A673 (cell line): ENCODE measurements around the gene CLK3. TPM values are rescaled to one million over a fixed set of nuclear protein-coding genes. Genes with fewer than 3 reads are reported as not detected.

Experiments used
- BruUV-seq: library from RNA; stranded (reverse); fragments of 400-500 nt; replicated peaks from 2 replicates; lab custom pipeline; 2021; lab: Mats Ljungman, UMichigan
- CTCF ChIA-PET: fragments of 300-600 bp; sonication (Branson Sonifier 250); formaldehyde crosslinking; loops from one replicate; lab custom pipeline; 2022; ENCODE audit warnings: antibody characterized with exemption; lab: Charles Lee
- POLR2A ChIA-PET: fragments of 300-600 bp; sonication (Branson Sonifier 250); formaldehyde crosslinking; loops from one replicate; lab custom pipeline; 2022; ENCODE audit warnings: antibody characterized with exemption; ENCODE audit not compliant: low non-redundant PET; lab: Charles Lee
- DNase-seq: peaks from one replicate; pipeline ENCODE4 v3.0.0-alpha.2; 2015; ENCODE audit warnings: low spot score
- H3K27ac ChIP-seq: fragments of 200-600 bp; sonication (generic); 2 replicates; pipeline ENCODE4 v1.5.1; 2016; ENCODE audit warnings: mixed run types, low read depth, mild to moderate bottlenecking, mixed read lengths, antibody characterized with exemption, low read length; ENCODE audit not compliant: poor library complexity, severe bottlenecking
- H3K27me3 ChIP-seq: fragments of 200-600 bp; sonication (generic); replicated peaks from 2 replicates; pipeline ENCODE4 v1.6.1; 2017; ENCODE audit warnings: mixed run types, low read depth, mild to moderate bottlenecking, mixed read lengths, antibody characterized with exemption, low read length; ENCODE audit not compliant: insufficient read depth, poor library complexity
- H3K36me3 ChIP-seq: fragments of 200-600 bp; sonication (generic); 2 replicates; pipeline ENCODE4 v1.6.1; 2016; ENCODE audit warnings: mixed run types, mild to moderate bottlenecking, mixed read lengths, antibody characterized with exemption, low read length; ENCODE audit not compliant: insufficient read depth, poor library complexity, severe bottlenecking
- H3K4me1 ChIP-seq: fragments of 200-600 bp; sonication (generic); 2 replicates; pipeline ENCODE4 v1.6.1; 2017; ENCODE audit warnings: mixed run types, mild to moderate bottlenecking, mixed read lengths, antibody characterized with exemption, low read length; ENCODE audit not compliant: insufficient read depth, poor library complexity, severe bottlenecking
- H3K4me3 ChIP-seq: fragments of 200-600 bp; sonication (generic); 2 replicates; pipeline ENCODE4 v1.5.1; 2016; ENCODE audit warnings: low read depth, mixed run types, mild to moderate bottlenecking, mixed read lengths, low read length; ENCODE audit not compliant: poor library complexity, severe bottlenecking
- H3K9me3 ChIP-seq: fragments of 200-600 bp; sonication (generic); 2 replicates; pipeline ENCODE4 v1.6.1; 2016; ENCODE audit warnings: mixed run types, low read depth, mild to moderate bottlenecking, mixed read lengths, antibody characterized with exemption, low read length; ENCODE audit not compliant: poor library complexity, severe bottlenecking
- CTCF ChIP-seq: fragments of 300-800, 200-600 bp; sonication (generic); conservative IDR thresholded peaks from 2 replicates; pipeline ENCODE4 v1.5.1; 2017; ENCODE audit warnings: low read depth, mild to moderate bottlenecking, antibody characterized with exemption, low read length, moderate library complexity, mixed read lengths
- EZH2 ChIP-seq: fragments of 200-600 bp; sonication (generic); IDR thresholded peaks from 2 replicates; pipeline ENCODE4 v1.6.1; 2017; ENCODE audit warnings: borderline replicate concordance, low read depth, mild to moderate bottlenecking, mixed read lengths, antibody characterized with exemption, low read length; ENCODE audit not compliant: poor library complexity, severe bottlenecking
- intact Hi-C: fragments of 100-400 bp; cut with micrococcal nuclease; formaldehyde crosslinking; loops from one replicate; pipeline ENCODE4 v1.10.0; 2022; ENCODE audit not compliant: unreplicated experiment
- total RNA-seq: library from RNA; stranded (reverse); gene quantifications from 2 replicates; pipeline ENCODE4 v1.2.3, GENCODE V29; 2021

Gene CLK3
- total RNA-seq, 1 experiment from 2014 or later = 66.8 TPM

GRCh38 chr15:74611834-74612233 is 3.8 kb upstream of the CLK3 start:
- Histone ChIP-seq H3K9me3 (no peaks in the 10 kb centered on the region), H3K27ac (no peak overlapping the region), H3K36me3 (no peaks in the 10 kb centered on the region), H3K4me1 (peaks cover 7% of the 10 kb centered on the region), H3K4me3 (no peak overlapping the region), H3K27me3 (no peaks in the 10 kb centered on the region)
- intact Hi-C loops = no loop called here
- DNase-seq = no peak
- POLR2A ChIA-PET = no interaction called here
- CTCF ChIA-PET = no interaction called here
- BruUV-seq = no TSS peak
- TF ChIP-seq CTCF = no peak
- no peak for TF ChIP-seq EZH2

- intact Hi-C loops = no loop called here
- Histone ChIP-seq H3K27ac (no peak overlapping the region), H3K4me1 (peaks cover 13% of the 10 kb centered on the region), H3K4me3 (no peak overlapping the region), H3K36me3 (no peaks in the 10 kb centered on the region), H3K27me3 (no peaks in the 10 kb centered on the region), H3K9me3 (no peaks in the 10 kb centered on the region)
- TF ChIP-seq EZH2 = no peak
- no peak for TF ChIP-seq CTCF
- CTCF ChIA-PET = interaction anchor here (0.6 to 1.6 kb wide), 2 partner anchors 19 to 558 kb away, joined by 4 to 5 read pairs; no protein-coding TSS in a partner anchor
- POLR2A ChIA-PET = no interaction called here
- DNase-seq = no peak
- BruUV-seq = no TSS peak
These were observed 3.0 kb upstream of the CLK3 start for GRCh38 chr15:74612677-74613076.

GRCh38 chr15:74613089-74613952 is 2.3 kb upstream of the CLK3 start:
- BruUV-seq = no TSS peak
- TF ChIP-seq EZH2 = no peak
- TF ChIP-seq CTCF = no peak

More at GRCh38 chr15:74613089-74613952, 2.3 kb upstream of the CLK3 start:
- POLR2A ChIA-PET = no interaction called here
- H3K36me3 ChIP-seq = no peaks in the 10 kb centered on the region
- intact Hi-C loops = no loop called here
- CTCF ChIA-PET = interaction anchor here (0.6 to 1.6 kb wide), 3 partner anchors 19 to 559 kb away, joined by 3 to 5 read pairs (median 4); no protein-coding TSS in a partner anchor
- H3K4me3 ChIP-seq = no peak overlapping the region
- no peak for DNase-seq
- H3K9me3 ChIP-seq = no peaks in the 10 kb centered on the region
- peaks cover 13% of the 10 kb centered on the region for H3K4me1 ChIP-seq
- no peaks in the 10 kb centered on the region for H3K27me3 ChIP-seq
- no peak overlapping the region for H3K27ac ChIP-seq
